RWPE2 (cell line): Measurements from ENCODE around the gene PDE4D.

Experiments
- ATAC-seq: fragments of 200-7000 bp; cut with Tn5 transposase; 3 replicates; pipeline ENCODE4 v1.9.1; 2021; ENCODE audit warnings: low read depth
- DNase-seq: peaks from one replicate; pipeline ENCODE4 v3.0.0-alpha.2; 2020; ENCODE audit warnings: low spot score
- H3K27ac ChIP-seq: fragments of 450-650 bp; 2 replicates; pipeline ENCODE4 v1.5.1; 2017; ENCODE audit warnings: mild to moderate bottlenecking; ENCODE audit not compliant: poor library complexity, severe bottlenecking
- H3K27me3 ChIP-seq: fragments of 250-450 bp; sonication (Bioruptor Pico); 2 replicates; pipeline ENCODE4 v1.5.1; 2021; ENCODE audit warnings: mild to moderate bottlenecking, moderate library complexity; ENCODE audit not compliant: insufficient read depth, poor library complexity, severe bottlenecking
- H3K36me3 ChIP-seq: fragments of 250-450 bp; sonication (Bioruptor Pico); 2 replicates; pipeline ENCODE4 v1.5.1; 2020; ENCODE audit warnings: low read depth, mild to moderate bottlenecking, moderate library complexity
- H3K4me1 ChIP-seq: fragments of 250-450 bp; sonication (Bioruptor Pico); 2 replicates; pipeline ENCODE4 v1.5.1; 2021; ENCODE audit warnings: mild to moderate bottlenecking, moderate library complexity; ENCODE audit not compliant: insufficient read depth, poor library complexity, severe bottlenecking
- H3K4me3 ChIP-seq: fragments of 250-450 bp; sonication (Bioruptor Pico); 2 replicates; pipeline ENCODE4 v1.5.1; 2021; ENCODE audit warnings: mild to moderate bottlenecking, moderate library complexity; ENCODE audit not compliant: severe bottlenecking
- H3K9me3 ChIP-seq: fragments of 250-450 bp; sonication (Bioruptor Pico); 2 replicates; pipeline ENCODE4 v1.5.1; 2021; ENCODE audit warnings: mild to moderate bottlenecking, moderate library complexity; ENCODE audit not compliant: severe bottlenecking
- CTCF ChIP-seq: fragments of 450-650 bp; IDR thresholded peaks from one replicate; pipeline ENCODE4 v1.5.1; 2017; ENCODE audit warnings: mild to moderate bottlenecking, moderate library complexity; ENCODE audit not compliant: poor library complexity, severe bottlenecking

PDE4D gene

GRCh38 chr5:59843511-59844213 lies 49.9 kb downstream of the PDE4D start:
- DNase-seq, result no peak
- H3K4me1 ChIP-seq, result peaks cover 10% of the 10 kb centered on the region
- H3K4me3 ChIP-seq, result no peak overlapping the region
- no peak for TF ChIP-seq CTCF
- ATAC-seq, result no peak
- H3K9me3 ChIP-seq, result no peaks in the 10 kb centered on the region
- no peaks in the 10 kb centered on the region for H3K36me3 ChIP-seq
- no peak overlapping the region for H3K27ac ChIP-seq
- peaks cover 16% of the 10 kb centered on the region for H3K27me3 ChIP-seq

- H3K27ac ChIP-seq, result no peak overlapping the region
- no peak overlapping the region for H3K4me3 ChIP-seq
- DNase-seq (no peak), ATAC-seq (no peak)
- no peaks in the 10 kb centered on the region for H3K36me3 ChIP-seq
- TF ChIP-seq CTCF, result no peak
- peaks cover 10% of the 10 kb centered on the region for H3K4me1 ChIP-seq
- H3K9me3 ChIP-seq, result no peaks in the 10 kb centered on the region
- peaks cover 9% of the 10 kb centered on the region for H3K27me3 ChIP-seq
Measured at GRCh38 chr5:59842999-59843398, 50.5 kb downstream of the PDE4D start.

- Histone ChIP-seq H3K27me3 (no peaks in the 10 kb centered on the region), H3K27ac (no peak overlapping the region), H3K36me3 (no peaks in the 10 kb centered on the region), H3K4me3 (no peak overlapping the region), H3K9me3 (no peaks in the 10 kb centered on the region), H3K4me1 (peaks cover 10% of the 10 kb centered on the region)
- peak; percentile 54; the same call in 2 of the 3 replicates for ATAC-seq
- no peak for TF ChIP-seq CTCF
- no peak for DNase-seq
Measured at GRCh38 chr5:59840200-59840601, 53.3 kb downstream of the PDE4D start.

- no peak for TF ChIP-seq CTCF
- H3K4me3 ChIP-seq, result no peak overlapping the region
- no peak overlapping the region for H3K27ac ChIP-seq
- no peaks in the 10 kb centered on the region for H3K27me3 ChIP-seq
- ATAC-seq, result no peak
- H3K36me3 ChIP-seq, result no peaks in the 10 kb centered on the region
- H3K4me1 ChIP-seq, result peaks cover 10% of the 10 kb centered on the region
- no peaks in the 10 kb centered on the region for H3K9me3 ChIP-seq
- DNase-seq, result no peak
Measured at GRCh38 chr5:59838989-59839388, 54.5 kb downstream of the PDE4D start.

- H3K36me3 ChIP-seq, result no peaks in the 10 kb centered on the region
- ATAC-seq (no peak), DNase-seq (no peak)
- peaks cover 8% of the 10 kb centered on the region for H3K4me1 ChIP-seq
- H3K4me3 ChIP-seq, result no peak overlapping the region
- no peak overlapping the region for H3K27ac ChIP-seq
- H3K9me3 ChIP-seq, result no peaks in the 10 kb centered on the region
- TF ChIP-seq CTCF, result no peak
- no peaks in the 10 kb centered on the region for H3K27me3 ChIP-seq
Measured at GRCh38 chr5:59838067-59838466, 55.5 kb downstream of the PDE4D start.
